ENCODE measurements around the gene HBG2.

Gene HBG2

DNA sequence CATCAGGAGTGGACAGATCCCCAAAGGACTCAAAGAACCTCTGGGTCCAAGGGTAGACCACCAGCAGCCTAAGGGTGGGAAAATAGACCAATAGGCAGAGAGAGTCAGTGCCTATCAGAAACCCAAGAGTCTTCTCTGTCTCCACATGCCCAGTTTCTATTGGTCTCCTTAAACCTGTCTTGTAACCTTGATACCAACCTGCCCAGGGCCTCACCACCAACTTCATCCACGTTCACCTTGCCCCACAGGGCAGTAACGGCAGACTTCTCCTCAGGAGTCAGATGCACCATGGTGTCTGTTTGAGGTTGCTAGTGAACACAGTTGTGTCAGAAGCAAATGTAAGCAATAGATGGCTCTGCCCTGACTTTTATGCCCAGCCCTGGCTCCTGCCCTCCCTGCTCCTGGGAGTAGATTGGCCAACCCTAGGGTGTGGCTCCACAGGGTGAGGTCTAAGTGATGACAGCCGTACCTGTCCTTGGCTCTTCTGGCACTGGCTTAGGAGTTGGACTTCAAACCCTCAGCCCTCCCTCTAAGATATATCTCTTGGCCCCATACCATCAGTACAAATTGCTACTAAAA lies 27.8 kb downstream of the HBG2 start, which contains the start of gene HBB:
HBB (minus strand) TSS at position 340 of the 579 bp plus-strand sequence; CDS start at position 290, 50 bp downstream.
- no peak for DNase-seq

DNA sequence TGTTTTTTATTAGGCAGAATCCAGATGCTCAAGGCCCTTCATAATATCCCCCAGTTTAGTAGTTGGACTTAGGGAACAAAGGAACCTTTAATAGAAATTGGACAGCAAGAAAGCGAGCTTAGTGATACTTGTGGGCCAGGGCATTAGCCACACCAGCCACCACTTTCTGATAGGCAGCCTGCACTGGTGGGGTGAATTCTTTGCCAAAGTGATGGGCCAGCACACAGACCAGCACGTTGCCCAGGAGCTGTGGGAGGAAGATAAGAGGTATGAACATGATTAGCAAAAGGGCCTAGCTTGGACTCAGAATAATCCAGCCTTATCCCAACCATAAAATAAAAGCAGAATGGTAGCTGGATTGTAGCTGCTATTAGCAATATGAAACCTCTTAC lies 29.1 kb downstream of the HBG2 start:
- no peak for DNase-seq

- DNase-seq: no peak
Observed at GRCh38 chr11:5224538-5225479, 29.8 kb downstream of the HBG2 start.

- DNase-seq: no peak
Observed at GRCh38 chr11:5223686-5224085, 30.9 kb downstream of the HBG2 start.

- DNase-seq: no peak
Observed at GRCh38 chr11:5223146-5223545, 31.4 kb downstream of the HBG2 start.

DNA sequence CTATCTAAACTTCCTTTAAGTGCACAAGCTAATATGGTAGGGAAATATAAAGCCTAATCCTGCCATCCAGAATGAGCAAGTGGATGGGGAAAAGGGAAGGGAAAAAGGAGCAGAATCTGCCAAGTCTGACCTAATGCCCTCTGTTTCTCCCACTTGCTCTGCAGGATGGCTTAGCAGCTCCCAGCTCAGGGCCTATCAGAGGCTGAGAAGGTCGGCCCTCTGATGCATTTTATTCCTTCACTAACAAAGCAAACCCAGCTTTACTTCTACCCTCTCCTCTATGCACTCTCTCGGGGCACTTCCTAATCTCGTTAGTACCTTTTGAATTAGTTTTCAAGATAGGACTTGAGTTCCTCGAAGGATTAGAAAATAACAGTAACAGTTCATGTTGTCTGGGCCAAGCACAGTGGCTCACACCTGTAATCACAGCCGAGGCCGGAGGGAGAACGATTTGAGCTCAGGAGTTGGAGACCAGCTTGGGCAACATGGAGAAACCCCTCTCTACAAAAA lies 44.1 kb downstream of the HBG2 start:
- no peak for DNase-seq

- no peak for DNase-seq
Observed at GRCh38 chr11:5204787-5205186, 49.8 kb downstream of the HBG2 start.

- no peak for DNase-seq
Observed at GRCh38 chr11:5203366-5203765, 51.2 kb downstream of the HBG2 start.
